BJ (cell line): ENCODE results near the gene NOBOX. TPM values are rescaled to one million over a fixed set of nuclear protein-coding genes. Genes with fewer than 3 reads are reported as not detected.

ENCODE experiments used
- CTCF ChIA-PET: fragments of 350-600 bp; formaldehyde crosslinking; extraction: SDS; loops from one replicate; lab custom pipeline; 2021; ENCODE audit warnings: antibody characterized with exemption, inconsistent platforms; lab: Yijun Ruan, JAX
- POLR2A ChIA-PET: fragments of 300-600 bp; sonication (Branson Sonifier 250); formaldehyde crosslinking; extraction: SDS; loops from one replicate; lab custom pipeline; 2021; ENCODE audit warnings: antibody characterized with exemption; lab: Charles Lee
- DNase-seq: peaks from one replicate; pipeline ENCODE4 v3.0.0-alpha.2; 2011; ENCODE audit warnings: low read depth
- H3K27me3 ChIP-seq: 2 replicates; pipeline ENCODE4 v1.6.0; 2011; ENCODE audit warnings: low read length; ENCODE audit not compliant: control insufficient read depth, insufficient read depth
- H3K36me3 ChIP-seq: 2 replicates; pipeline ENCODE4 v1.5.1; 2011; ENCODE audit warnings: low read length; ENCODE audit not compliant: control insufficient read depth, insufficient read depth
- H3K4me3 ChIP-seq: 2 replicates; pipeline ENCODE4 v1.5.1; 2011; ENCODE audit warnings: low read depth, mild to moderate bottlenecking, control low read depth, low read length
- CTCF ChIP-seq: IDR thresholded peaks from 2 replicates; pipeline ENCODE4 v1.5.1; 2011; ENCODE audit warnings: low read depth, mild to moderate bottlenecking, control low read depth, inconsistent platforms, low read length, moderate library complexity; ENCODE audit not compliant: insufficient read depth
- polyA plus RNA-seq: library from polyadenylated mRNA; depleted of rRNA; stranded (reverse); fragments of >200 nt; gene quantifications from 2 replicates; pipeline ENCODE4 v1.2.3, GENCODE V29; 2011

NOBOX gene
- polyA plus RNA-seq, 1 experiment, result not detected

- DNase-seq, result peak; percentile 44
- TF ChIP-seq CTCF, result no peak
- ChIA-PET POLR2A (no interaction called here), CTCF (interaction anchor here (1.1 to 2.2 kb wide), 2 partner anchors 32 to 36 kb away, joined by 3 to 4 read pairs; no protein-coding TSS in a partner anchor)
- no peaks in the 10 kb centered on the region for H3K27me3 ChIP-seq
- H3K36me3 ChIP-seq, result no peaks in the 10 kb centered on the region
- no peak overlapping the region for H3K4me3 ChIP-seq
Observed at GRCh38 chr7:144404946-144405345, 1.5 kb upstream of the NOBOX start.

GRCh38 chr7:144403102-144403501 is 391 bp downstream of the NOBOX start:
- no peak for DNase-seq
- H3K27me3 ChIP-seq, result no peaks in the 10 kb centered on the region
- POLR2A ChIA-PET, result no interaction called here
- no peaks in the 10 kb centered on the region for H3K36me3 ChIP-seq
- CTCF ChIA-PET, result interaction anchor here (0.9 to 2.3 kb wide), 2 partner anchors 9 to 11 kb away, joined by 3 to 8 read pairs; no protein-coding TSS in a partner anchor
- no peak overlapping the region for H3K4me3 ChIP-seq
- TF ChIP-seq CTCF, result no peak

- POLR2A ChIA-PET, result no interaction called here
- CTCF ChIA-PET, result interaction anchor here (2.3 kb wide), 1 partner anchor 10 kb away, joined by 8 read pairs; no protein-coding TSS in a partner anchor
- no peak for TF ChIP-seq CTCF
- no peaks in the 10 kb centered on the region for H3K36me3 ChIP-seq
- H3K27me3 ChIP-seq, result no peaks in the 10 kb centered on the region
- H3K4me3 ChIP-seq, result no peak overlapping the region
- DNase-seq, result no peak
Observed at GRCh38 chr7:144401490-144401889, 2.0 kb downstream of the NOBOX start.

- no peak for TF ChIP-seq CTCF
- no peak for DNase-seq
- H3K27me3 ChIP-seq, result no peaks in the 10 kb centered on the region
- ChIA-PET POLR2A (no interaction called here), CTCF (no interaction called here)
- no peaks in the 10 kb centered on the region for H3K36me3 ChIP-seq
- no peak overlapping the region for H3K4me3 ChIP-seq
Observed at GRCh38 chr7:144399946-144400345, 3.5 kb downstream of the NOBOX start.

GRCh38 chr7:144398911-144399310 is 4.6 kb downstream of the NOBOX start:
- no peak for DNase-seq
- POLR2A ChIA-PET, result no interaction called here
- CTCF ChIA-PET, result no interaction called here
- H3K4me3 ChIP-seq, result no peak overlapping the region
- no peaks in the 10 kb centered on the region for H3K27me3 ChIP-seq
- no peaks in the 10 kb centered on the region for H3K36me3 ChIP-seq
- TF ChIP-seq CTCF, result no peak
